SK-N-SH (cell line): ENCODE data around the gene DNM2. TPM values are rescaled to one million over a fixed set of nuclear protein-coding genes. Genes with fewer than 3 reads are reported as not detected.

Experiments used
- CTCF ChIA-PET: fragments of 300-600, 350-600 bp; formaldehyde crosslinking; extraction: SDS; loops from one replicate; lab custom pipeline; 2021; lab: Yijun Ruan, JAX
- POLR2A ChIA-PET: fragments of 350-600 bp; sonication (Branson Sonifier 250); formaldehyde crosslinking; extraction: SDS; loops from one replicate; lab custom pipeline; 2020; ENCODE audit warnings: antibody characterized with exemption, inconsistent platforms; lab: Yijun Ruan, JAX
- DNase-seq: peaks from one replicate; pipeline ENCODE4 v3.0.0; 2012
- H2AFZ ChIP-seq: fragments of 200-600 bp; sonication (generic); 2 replicates; pipeline ENCODE4 v1.8.1; 2016; ENCODE audit warnings: antibody characterized with exemption, mild to moderate bottlenecking, low read depth
- H3F3A ChIP-seq: fragments of 200-600 bp; sonication (generic); replicated peaks from 2 replicates; pipeline ENCODE3; 2016; ENCODE audit warnings: antibody characterized with exemption, mild to moderate bottlenecking; ENCODE audit not compliant: insufficient read depth
- H3K27ac ChIP-seq, 2 experiments: fragments of 200-500 bp in 1 of 2; fragments of 200-600 bp in 1 of 2; sonication (Bioruptor generic) in 1 of 2; sonication (generic), shearing (Covaris generic) in 1 of 2; 2 replicates each; pipeline versions ENCODE4 v1.5.1 to v1.6.1; 2014 to 2016; ENCODE audit warnings: low read depth in 2 of 2, inconsistent platforms in 1 of 2, low read length in 1 of 2, mild to moderate bottlenecking in 1 of 2, mixed read lengths in 1 of 2
- H3K27me3 ChIP-seq: fragments of 200-600 bp; sonication (generic), shearing (Covaris generic); 2 replicates; pipeline ENCODE4 v1.6.1; 2016; ENCODE audit warnings: mixed run types; ENCODE audit not compliant: insufficient read depth
- H3K36me3 ChIP-seq, 2 experiments: fragments of 200-500 bp in 1 of 2; fragments of 200-600 bp in 1 of 2; sonication (Bioruptor generic) in 1 of 2; sonication (generic) in 1 of 2; replicated peaks in 1 of 2; 2 replicates each; pipeline versions ENCODE3 to v1.5.1; 2014 to 2016; ENCODE audit warnings: low read length in 1 of 2, mild to moderate bottlenecking in 1 of 2; ENCODE audit not compliant: insufficient read depth in 2 of 2, control insufficient read depth in 1 of 2
- H3K4me1 ChIP-seq, 2 experiments: fragments of 200-500 bp in 1 of 2; fragments of 200-600 bp in 1 of 2; sonication (Bioruptor generic) in 1 of 2; sonication (generic), shearing (Covaris generic) in 1 of 2; 2 replicates each; pipeline versions ENCODE4 v1.5.1 to v1.6.1; 2014 to 2016; ENCODE audit warnings: low read depth in 1 of 2, low read length in 1 of 2, mixed run types in 1 of 2; ENCODE audit not compliant: insufficient read depth in 2 of 2, control insufficient read depth in 1 of 2
- H3K4me2 ChIP-seq: fragments of 200-600 bp; sonication (generic), shearing (Covaris generic); 2 replicates; pipeline ENCODE4 v1.6.1; 2017; ENCODE audit warnings: mixed run types
- H3K4me3 ChIP-seq, 2 experiments: fragments of 200-500 bp in 1 of 2; fragments of 200-600 bp in 1 of 2; sonication (Bioruptor generic) in 1 of 2; sonication (generic), shearing (Covaris generic) in 1 of 2; 2 replicates each; pipeline versions ENCODE4 v1.5.1 to v1.8.1; 2014 to 2016; ENCODE audit warnings: low read depth in 2 of 2, inconsistent platforms in 1 of 2, low read length in 1 of 2, mild to moderate bottlenecking in 1 of 2, mixed read lengths in 1 of 2, moderate library complexity in 1 of 2
- H3K79me2 ChIP-seq: fragments of 200-600 bp; sonication (generic); 2 replicates; pipeline ENCODE4 v1.8.1; 2017; ENCODE audit warnings: mild to moderate bottlenecking; ENCODE audit not compliant: insufficient read depth
- H3K9ac ChIP-seq: fragments of 200-600 bp; sonication (generic); 2 replicates; pipeline ENCODE4 v1.6.1; 2017; ENCODE audit warnings: mixed run types
- H3K9me2 ChIP-seq: fragments of 200-600 bp; sonication (generic); 2 replicates; pipeline ENCODE4 v1.6.1; 2017; ENCODE audit warnings: mixed run types
- H3K9me3 ChIP-seq: fragments of 200-600 bp; sonication (generic); 2 replicates; pipeline ENCODE4 v1.6.1; 2017; ENCODE audit warnings: mixed run types, mild to moderate bottlenecking, moderate library complexity
- H4K20me1 ChIP-seq: fragments of 200-600 bp; sonication (generic); 2 replicates; pipeline ENCODE4 v1.6.1; 2017; ENCODE audit warnings: mild to moderate bottlenecking, mixed run types; ENCODE audit not compliant: insufficient read depth
- CHD2 ChIP-seq: fragments of 150-350 bp; IDR thresholded peaks from 2 replicates; pipeline ENCODE4 v1.6.1; 2018; ENCODE audit warnings: low read length; ENCODE audit not compliant: partially characterized antibody
- EP300 ChIP-seq, 2 experiments: IDR thresholded peaks; 2 replicates each; pipeline versions ENCODE4 v1.4.0 to v1.6.1; 2012; ENCODE audit warnings: borderline replicate concordance in 1 of 2, low read depth in 1 of 2, low read length in 1 of 2
- EZH2phosphoT487 ChIP-seq: fragments of 200-600 bp; sonication (generic); IDR thresholded peaks from 2 replicates; pipeline ENCODE4 v1.6.1; 2017; ENCODE audit warnings: low read depth, mixed run types, mild to moderate bottlenecking, antibody characterized with exemption, moderate library complexity, borderline replicate concordance
- FOXJ3 ChIP-seq: sonication (generic); formaldehyde crosslinking; IDR thresholded peaks from 2 replicates; pipeline ENCODE4 v1.5.1; 2020; ENCODE audit warnings: mild to moderate bottlenecking, missing genetic modification reagents
- GATA2 ChIP-seq: sonication (generic); formaldehyde crosslinking; IDR thresholded peaks from 2 replicates; pipeline ENCODE4 v1.5.0; 2020; ENCODE audit warnings: mild to moderate bottlenecking, missing genetic modification reagents
- MEF2A ChIP-seq: IDR thresholded peaks from 2 replicates; pipeline ENCODE4 v1.4.0; 2012; ENCODE audit warnings: low read depth, borderline replicate concordance
- MXI1 ChIP-seq: IDR thresholded peaks from 2 replicates; pipeline ENCODE4 v1.6.1; 2012; ENCODE audit warnings: mild to moderate bottlenecking, low read depth, low read length, improper control_type of control experiment
- NFIC ChIP-seq: IDR thresholded peaks from 2 replicates; pipeline ENCODE4 v1.4.0; 2012; ENCODE audit warnings: borderline replicate concordance
- PBX3 ChIP-seq: IDR thresholded peaks from 2 replicates; pipeline ENCODE4; 2012
- RAD21 ChIP-seq: IDR thresholded peaks from 2 replicates; pipeline ENCODE4 v1.6.1; 2012; ENCODE audit warnings: mild to moderate bottlenecking, low read length
- RCOR1 ChIP-seq: fragments of 150-350 bp; IDR thresholded peaks from 2 replicates; pipeline ENCODE4 v1.6.1; 2017; ENCODE audit warnings: antibody characterized with exemption, low read length
- REST ChIP-seq: IDR thresholded peaks from 2 replicates; pipeline ENCODE4 v1.6.1; 2012; ENCODE audit warnings: mild to moderate bottlenecking, low read depth, low read length, moderate library complexity
- RFX5 ChIP-seq: IDR thresholded peaks from 2 replicates; pipeline ENCODE4 v1.6.1; 2012; ENCODE audit warnings: mild to moderate bottlenecking, improper control_type of control experiment, low read length
- SMC3 ChIP-seq: IDR thresholded peaks from 2 replicates; pipeline ENCODE4 v1.6.1; 2012; ENCODE audit warnings: low read depth, low read length, improper control_type of control experiment
- TAF1 ChIP-seq: IDR thresholded peaks from 2 replicates; pipeline ENCODE4 v1.6.1; 2012; ENCODE audit warnings: low read depth, mild to moderate bottlenecking, low read length, moderate library complexity, borderline replicate concordance
- TCF12 ChIP-seq: IDR thresholded peaks from 2 replicates; pipeline ENCODE4 v1.4.0; 2012
- TEAD4 ChIP-seq: IDR thresholded peaks from 2 replicates; pipeline ENCODE4 v1.4.0; 2012; ENCODE audit warnings: mild to moderate bottlenecking, borderline replicate concordance; ENCODE audit not compliant: insufficient read depth
- WGBS: methylation state at CpG from one replicate; pipeline ENCODE4 v1.1.6; 2017; ENCODE audit warnings: low lambda C conversion rate; 5-methylcytosine and 5-hydroxymethylcytosine counted together
- polyA plus RNA-seq, 3 experiments: library from polyadenylated mRNA; depleted of rRNA; stranded (reverse); fragments of >200 nt; gene quantifications; 2 replicates each; pipeline ENCODE4 v1.2.3, GENCODE V29; 2012

DNM2 gene
- polyA plus RNA-seq, 1 of the 3 experiments (the other 2 are of a cell fraction) = 52.5 TPM

- H2AFZ ChIP-seq = no peak overlapping the region
- TF ChIP-seq GATA2 (no peak), MXI1 (peak; percentile 80), EP300 (IDR thresholded peaks at IDR 0.05; ENCODE audit: borderline replicate concordance in 1 of 2, low read depth in 1 of 2, low read length in 1 of 2) (no peak), NFIC (peak; percentile 20; the same call in 1 of the 2 replicates)
- peaks cover 59% of the 10 kb centered on the region for H3K79me2 ChIP-seq
- ChIA-PET CTCF (interaction anchor here (0.7 to 7.9 kb wide), 8 partner anchors 42 to 185 kb away, joined by 3 to 74 read pairs (median 4); partner anchors contain the start of gene DNM2), POLR2A (interaction anchor here (0.6 to 1.1 kb wide), 2 partner anchors 35 to 49 kb away, joined by 3 to 5 read pairs; partner anchors contain the start of gene DNM2)
- peak overlapping the region; percentile 20 for H3K4me2 ChIP-seq
- H3K9ac ChIP-seq = no peak overlapping the region
- H3K9me2 ChIP-seq = no peaks in the 10 kb centered on the region
- no peak overlapping the region for H3K4me3 ChIP-seq
- DNase-seq = peak; percentile 81
- H4K20me1 ChIP-seq = peaks cover 35% of the 10 kb centered on the region
- H3K4me1 ChIP-seq = peaks cover 17 to 39% of the 10 kb centered on the region in 2 experiments
- H3K27ac ChIP-seq = peak overlapping the region; percentile 6 to 65; a peak in 3 of 4 replicates
- no peaks in the 10 kb centered on the region for H3K36me3 ChIP-seq
- no peaks in the 10 kb centered on the region for H3K27me3 ChIP-seq
- no peaks in the 10 kb centered on the region for H3F3A ChIP-seq
- H3K9me3 ChIP-seq = no peaks in the 10 kb centered on the region
- WGBS = 55% methylated on average over 7 of the region's 10 CpGs
Measured at GRCh38 chr19:10766671-10767201, 48.9 kb downstream of the DNM2 start.

GRCh38 chr19:10767726-10768125, 49.8 kb downstream of the DNM2 start:
- WGBS = 89% methylated on average over 9 of the region's 10 CpGs
- H3K27me3 ChIP-seq = no peaks in the 10 kb centered on the region
- no peaks in the 10 kb centered on the region for H3F3A ChIP-seq
- H3K4me2 ChIP-seq = no peak overlapping the region
- no peak overlapping the region for H3K27ac ChIP-seq
- H3K36me3 ChIP-seq = peaks cover 5 to 7% of the 10 kb centered on the region in 2 experiments
- no peak for TF ChIP-seq RCOR1
- TF ChIP-seq MXI1 = no peak
- no peak for TF ChIP-seq TCF12
- no peak for TF ChIP-seq FOXJ3
- TF ChIP-seq RFX5 = no peak
- TF ChIP-seq RAD21 = no peak
- TF ChIP-seq TEAD4 = no peak
- TF ChIP-seq CHD2 = no peak
- no peak for TF ChIP-seq SMC3
- TF ChIP-seq REST = no peak
- no peak for TF ChIP-seq TAF1
- TF ChIP-seq PBX3 = no peak
- TF ChIP-seq MEF2A = no peak
- TF ChIP-seq GATA2 = no peak
- no peak for TF ChIP-seq EZH2phosphoT487
- CTCF ChIA-PET = interaction anchor here (1.0 to 7.9 kb wide), 8 partner anchors 25 to 186 kb away, joined by 3 to 74 read pairs (median 4); partner anchors contain the start of genes CARM1 and DNM2
- no peak overlapping the region for H2AFZ ChIP-seq
- H3K9ac ChIP-seq = no peak overlapping the region
- no peak for DNase-seq
- H3K4me1 ChIP-seq = peaks cover 17 to 36% of the 10 kb centered on the region in 2 experiments
- peaks cover 35% of the 10 kb centered on the region for H4K20me1 ChIP-seq
- H3K9me2 ChIP-seq = no peaks in the 10 kb centered on the region
- POLR2A ChIA-PET = no interaction called here
- H3K79me2 ChIP-seq = peaks cover 54% of the 10 kb centered on the region; the same call in 1 of the 2 replicates
- H3K9me3 ChIP-seq = no peaks in the 10 kb centered on the region
- no peak overlapping the region for H3K4me3 ChIP-seq
